OCI-LY7 (cell line): ENCODE data around the gene TBC1D9B.

Experiments
- CTCF ChIP-seq: fragments of 200-600 bp; sonication (generic); conservative IDR thresholded peaks from 2 replicates; pipeline ENCODE4 v1.5.1; 2014; ENCODE audit warnings: mild to moderate bottlenecking, antibody characterized with exemption, low read length, moderate library complexity, mixed read lengths
- EZH2phosphoT487 ChIP-seq: fragments of 200-600 bp; sonication (generic); IDR thresholded peaks from 2 replicates; pipeline ENCODE4 v1.6.1; 2018; ENCODE audit warnings: low read depth, borderline replicate concordance, mild to moderate bottlenecking, mixed run types, antibody characterized with exemption, low read length, moderate library complexity, mixed read lengths

- TF ChIP-seq CTCF (no peak), EZH2phosphoT487 (no peak)
Observed at GRCh38 chr5:179834120-179834519, 73.6 kb downstream of the TBC1D9B start.
